NK-92 treated with Interleukin-12 subunit alpha and Interleukin-12 subunit beta, amount 100 ng/mL, for 24 hours (cell line): ENCODE data around the gene PPP1R1B.

Experiments
- DNase-seq: peaks from one replicate; lab custom pipeline; 2025; lab: John Stamatoyannopoulos, UW

Gene PPP1R1B

DNA sequence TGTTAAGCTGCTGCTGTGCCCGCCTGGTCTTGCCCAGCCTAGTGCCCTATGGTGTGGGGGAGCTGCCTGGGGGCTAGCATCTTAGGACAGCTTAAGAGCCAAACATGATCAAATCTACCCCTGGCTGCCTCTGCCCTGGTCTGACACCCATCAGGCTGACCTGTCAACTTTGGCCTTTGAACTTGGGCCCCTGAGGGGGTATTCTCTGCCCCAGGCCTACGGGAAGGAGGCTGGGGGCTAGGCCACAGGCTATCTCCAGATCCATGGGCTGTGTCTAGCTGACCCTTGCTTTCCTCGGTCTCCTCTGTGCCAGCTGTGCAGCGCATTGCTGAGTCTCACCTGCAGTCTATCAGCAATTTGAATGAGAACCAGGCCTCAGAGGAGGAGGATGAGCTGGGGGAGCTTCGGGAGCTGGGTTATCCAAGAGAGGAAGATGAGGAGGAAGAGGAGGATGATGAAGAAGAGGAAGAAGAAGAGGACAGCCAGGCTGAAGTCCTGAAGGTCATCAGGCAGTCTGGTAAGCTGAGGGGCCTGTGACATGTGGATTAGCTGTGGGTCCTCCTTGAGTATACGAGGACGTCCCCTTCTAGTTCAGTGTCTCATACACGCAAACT, 6.9 kb downstream of the PPP1R1B start:
- no peak for DNase-seq

DNA sequence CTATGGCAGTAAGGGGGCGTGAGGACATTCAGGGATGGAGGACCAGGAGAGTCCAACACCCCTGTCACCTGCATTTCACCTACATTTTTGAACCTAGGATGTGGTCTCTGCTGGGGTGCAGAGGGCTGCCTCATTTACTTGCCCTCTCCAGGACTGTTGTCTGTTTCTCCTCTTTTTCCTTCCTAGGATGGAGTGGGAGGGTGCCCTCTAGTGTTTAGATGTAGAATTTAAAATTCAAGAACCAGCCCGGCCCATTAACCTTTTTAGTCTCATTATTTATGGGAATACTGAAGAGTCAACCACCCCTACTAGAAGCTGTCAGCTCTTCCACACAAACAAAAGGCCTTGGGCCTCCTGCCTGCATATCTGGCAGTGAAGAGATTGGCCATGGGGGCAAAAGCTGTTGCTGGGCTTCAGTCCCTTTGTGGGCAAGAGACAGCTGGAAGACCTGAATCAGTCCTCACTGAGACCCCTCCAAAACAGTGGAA, 7.7 kb downstream of the PPP1R1B start:
- DNase-seq, result no peak

DNA sequence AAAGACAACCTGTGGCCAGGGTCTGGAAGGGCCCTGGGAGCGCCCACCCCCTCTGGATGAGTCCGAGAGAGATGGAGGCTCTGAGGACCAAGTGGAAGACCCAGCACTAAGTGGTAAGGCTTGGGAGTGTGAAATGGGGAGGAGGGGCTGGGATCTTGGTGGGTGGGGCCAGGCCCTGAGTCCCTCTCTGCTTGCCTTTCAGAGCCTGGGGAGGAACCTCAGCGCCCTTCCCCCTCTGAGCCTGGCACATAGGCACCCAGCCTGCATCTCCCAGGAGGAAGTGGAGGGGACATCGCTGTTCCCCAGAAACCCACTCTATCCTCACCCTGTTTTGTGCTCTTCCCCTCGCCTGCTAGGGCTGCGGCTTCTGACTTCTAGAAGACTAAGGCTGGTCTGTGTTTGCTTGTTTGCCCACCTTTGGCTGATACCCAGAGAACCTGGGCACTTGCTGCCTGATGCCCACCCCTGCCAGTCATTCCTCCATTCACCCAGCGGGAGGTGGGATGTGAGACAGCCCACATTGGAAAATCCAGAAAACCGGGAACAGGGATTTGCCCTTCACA, 8.9 kb downstream of the PPP1R1B start:
- DNase-seq, result no peak

DNA sequence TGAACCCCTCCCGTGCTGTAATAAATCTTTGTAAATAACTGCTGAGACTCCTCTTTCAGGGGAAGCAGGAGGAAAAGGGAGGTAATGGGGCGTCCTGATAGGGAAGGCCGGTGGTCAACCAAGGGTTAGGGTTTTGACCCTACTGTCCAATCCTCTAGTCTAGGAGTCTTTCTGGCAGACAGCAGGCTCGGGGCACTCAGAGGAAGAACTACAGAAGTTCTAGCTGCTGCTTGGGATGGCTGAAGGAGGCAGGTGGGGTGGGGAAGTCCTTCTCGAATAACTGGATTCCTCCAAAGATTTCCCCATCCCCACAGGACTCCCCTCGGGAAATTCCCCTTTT, 9.8 kb downstream of the PPP1R1B start:
- no peak for DNase-seq

DNA sequence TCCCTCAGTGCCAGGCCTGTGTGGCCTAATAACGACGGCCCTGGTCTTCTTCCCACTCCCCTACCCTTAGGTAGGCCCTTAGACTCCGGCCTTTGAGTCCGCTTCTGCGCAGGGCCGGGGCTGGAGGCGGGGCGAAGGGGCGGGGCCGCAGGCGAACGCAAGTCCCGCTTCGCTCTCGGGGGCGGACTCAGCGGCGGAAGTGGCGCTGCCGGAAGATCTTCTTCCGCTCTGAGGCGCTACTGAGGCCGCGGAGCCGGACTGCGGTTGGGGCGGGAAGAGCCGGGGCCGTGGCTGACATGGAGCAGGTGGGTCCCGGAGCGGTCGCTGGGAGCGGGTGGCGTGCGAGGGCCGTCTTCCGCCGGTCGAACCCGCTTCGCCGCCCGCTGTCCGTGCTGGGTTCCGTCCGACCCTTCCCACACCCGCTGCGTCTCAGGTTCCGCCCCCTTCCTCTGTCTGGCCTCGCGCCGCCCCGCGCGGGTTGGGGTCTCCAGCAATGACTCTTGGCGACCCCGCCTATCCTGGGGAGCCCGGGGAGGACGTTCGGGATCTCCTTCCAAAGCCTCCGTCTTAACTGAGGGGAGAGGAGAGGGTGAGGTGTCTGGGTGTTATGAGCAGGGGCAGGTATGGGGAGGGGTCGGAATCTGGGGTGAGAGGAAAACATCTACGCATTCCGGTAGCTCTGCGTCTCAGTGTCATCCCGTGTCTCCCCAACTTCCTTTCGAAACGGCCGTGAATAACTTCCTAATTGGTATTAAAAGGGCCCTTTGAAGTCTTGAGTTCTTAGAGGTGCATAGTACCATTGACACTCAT, 10.4 kb downstream of the PPP1R1B start, which contains the start of gene STARD3:
Gene STARD3 (plus strand): TSS at position 218 of the 810 bp plus-strand sequence. CDS start 16,388 bp downstream, outside the sequence.
- DNase-seq, result peak; percentile 86

DNA sequence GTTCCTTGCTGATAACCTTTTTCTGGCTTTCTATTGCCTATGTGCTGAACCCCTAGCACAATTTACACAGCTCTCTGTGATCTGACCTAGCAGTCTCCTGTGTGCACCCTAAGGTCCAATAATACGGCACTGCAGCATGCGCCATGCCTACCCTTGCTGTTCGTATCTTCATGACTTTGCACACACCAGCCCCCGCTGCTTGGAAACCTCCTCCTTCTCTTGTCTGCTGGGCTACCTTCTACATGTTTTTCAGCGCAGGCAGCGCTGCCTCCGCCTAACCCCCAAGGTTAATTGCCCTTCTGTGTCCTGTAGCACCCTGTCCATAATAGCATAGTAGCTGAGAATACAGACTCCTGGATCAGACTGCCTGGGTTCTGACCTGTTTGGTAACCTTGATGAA, 11.6 kb downstream of the PPP1R1B start:
- DNase-seq, result no peak

DNA sequence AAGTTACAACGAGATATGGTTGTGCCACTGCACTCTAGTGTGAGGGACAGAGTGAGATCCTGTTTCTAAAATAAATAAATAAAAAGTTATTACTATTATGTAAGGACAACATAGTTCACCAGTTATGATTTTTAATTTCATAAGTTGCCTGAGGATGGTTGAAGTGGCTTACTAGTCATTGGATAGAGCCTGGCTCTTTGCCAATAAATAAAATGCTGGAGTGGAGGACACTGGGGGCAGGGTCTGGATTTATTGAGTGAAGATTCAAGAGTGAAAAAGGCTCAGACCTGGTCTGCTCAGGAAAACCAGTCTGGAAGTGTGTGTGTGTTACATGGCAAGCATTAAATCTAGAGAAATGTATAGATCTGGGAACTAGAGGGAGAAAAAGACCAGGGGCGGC, 12.3 kb downstream of the PPP1R1B start:
- no peak for DNase-seq

DNA sequence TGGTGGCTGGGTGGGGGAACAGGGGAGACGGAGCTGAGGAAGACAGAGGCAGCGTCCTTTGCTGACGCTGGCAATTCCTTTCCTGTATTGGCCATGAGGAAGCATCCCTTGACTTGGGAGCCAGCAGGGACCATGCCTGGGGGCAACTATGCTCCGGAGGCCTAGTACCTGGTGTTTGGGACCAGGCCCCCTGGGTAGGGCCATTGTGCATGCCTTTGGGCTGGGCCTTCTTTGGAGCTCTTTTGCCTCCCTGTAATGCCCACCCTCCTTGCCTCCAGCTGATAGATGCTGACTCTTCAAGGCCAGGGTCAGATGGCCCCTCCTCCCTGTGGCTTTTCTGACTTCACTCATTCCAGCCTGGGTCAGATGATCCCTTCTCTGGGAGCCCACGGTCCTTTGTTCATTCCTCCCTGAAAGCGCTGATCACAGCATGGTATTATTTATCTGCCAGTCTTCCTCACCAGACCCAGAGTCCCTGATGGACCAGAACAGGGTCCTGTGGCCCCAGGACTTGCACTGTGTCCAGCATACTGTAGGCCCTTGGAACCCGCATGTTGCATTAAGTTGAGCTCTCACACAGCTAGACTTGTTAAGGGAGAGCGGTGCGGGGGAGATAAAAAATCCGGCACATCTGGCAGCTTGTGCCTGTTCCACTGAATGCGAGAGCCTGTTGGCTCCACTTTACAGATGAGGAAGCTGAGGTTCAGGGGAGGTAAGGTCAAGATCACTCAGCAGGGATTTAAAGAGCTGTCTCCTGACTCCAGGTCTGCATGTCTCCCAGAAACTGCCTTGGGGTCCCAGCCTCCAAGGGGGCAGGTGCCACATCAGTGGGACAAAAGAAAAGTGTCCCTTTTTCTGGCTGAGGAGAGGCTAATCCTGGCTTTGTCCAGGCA, 13.1 kb downstream of the PPP1R1B start:
- DNase-seq, result no peak

DNA sequence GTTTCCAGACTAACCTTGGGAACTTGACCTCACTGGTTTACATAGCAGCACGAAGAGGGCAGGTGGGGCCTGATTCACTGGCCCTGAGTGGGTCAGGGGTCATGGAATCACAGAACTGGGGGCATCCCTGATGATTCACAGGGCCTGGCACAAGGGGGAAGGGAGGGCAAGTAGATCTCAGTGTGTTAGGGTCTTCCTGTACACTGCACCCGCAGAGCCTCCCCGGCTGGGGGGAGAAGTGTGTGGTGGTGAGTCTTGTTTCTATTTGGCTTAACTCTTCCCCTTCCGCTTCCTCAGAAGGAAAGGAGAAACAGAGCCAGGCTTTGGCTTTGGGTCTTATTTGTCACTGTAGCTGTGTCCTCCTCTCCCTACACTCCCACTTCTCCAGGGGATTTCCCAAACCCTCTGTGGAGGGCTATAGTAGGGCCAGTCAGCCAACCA, 13.9 kb downstream of the PPP1R1B start:
- no peak for DNase-seq

DNA sequence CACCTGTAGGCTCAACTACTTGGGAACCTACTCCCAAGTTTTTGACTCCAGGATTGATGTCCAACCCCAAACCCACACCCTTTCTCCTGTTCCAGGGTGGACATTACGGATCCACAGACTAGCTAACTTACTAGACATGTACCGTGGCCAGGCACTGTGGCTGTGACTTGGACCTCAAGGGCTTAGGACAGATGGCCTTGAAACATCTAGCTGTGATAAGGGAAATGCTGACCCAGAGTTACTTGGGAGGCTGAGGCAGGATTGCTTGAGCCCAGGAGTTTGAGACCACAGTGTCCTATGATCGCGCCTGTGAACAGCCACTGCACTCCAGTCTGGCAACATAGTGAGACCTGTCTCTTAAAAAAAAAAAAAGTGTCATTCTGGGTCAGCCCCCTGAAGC, 14.3 kb downstream of the PPP1R1B start:
- DNase-seq, result no peak

DNA sequence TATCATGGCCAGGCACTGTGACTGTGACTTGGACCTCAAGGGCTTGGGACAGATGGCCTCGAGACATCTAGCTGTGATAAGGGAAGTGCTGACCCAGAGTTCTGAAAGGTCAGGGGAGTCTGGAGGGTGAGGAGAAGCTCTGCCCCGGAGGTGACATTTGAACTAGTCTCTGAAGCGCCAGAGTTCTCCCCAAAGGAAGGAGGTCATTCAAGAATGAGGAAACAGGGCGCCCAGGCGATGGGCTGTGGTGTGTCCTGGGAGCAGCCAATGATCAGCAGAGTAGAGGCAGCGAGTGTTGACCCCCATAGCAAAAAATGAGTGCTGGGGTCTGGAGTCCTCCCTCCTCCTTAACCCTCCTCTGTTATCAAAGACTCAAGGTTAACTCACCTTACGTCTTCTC, 15.1 kb downstream of the PPP1R1B start:
- no peak for DNase-seq

DNA sequence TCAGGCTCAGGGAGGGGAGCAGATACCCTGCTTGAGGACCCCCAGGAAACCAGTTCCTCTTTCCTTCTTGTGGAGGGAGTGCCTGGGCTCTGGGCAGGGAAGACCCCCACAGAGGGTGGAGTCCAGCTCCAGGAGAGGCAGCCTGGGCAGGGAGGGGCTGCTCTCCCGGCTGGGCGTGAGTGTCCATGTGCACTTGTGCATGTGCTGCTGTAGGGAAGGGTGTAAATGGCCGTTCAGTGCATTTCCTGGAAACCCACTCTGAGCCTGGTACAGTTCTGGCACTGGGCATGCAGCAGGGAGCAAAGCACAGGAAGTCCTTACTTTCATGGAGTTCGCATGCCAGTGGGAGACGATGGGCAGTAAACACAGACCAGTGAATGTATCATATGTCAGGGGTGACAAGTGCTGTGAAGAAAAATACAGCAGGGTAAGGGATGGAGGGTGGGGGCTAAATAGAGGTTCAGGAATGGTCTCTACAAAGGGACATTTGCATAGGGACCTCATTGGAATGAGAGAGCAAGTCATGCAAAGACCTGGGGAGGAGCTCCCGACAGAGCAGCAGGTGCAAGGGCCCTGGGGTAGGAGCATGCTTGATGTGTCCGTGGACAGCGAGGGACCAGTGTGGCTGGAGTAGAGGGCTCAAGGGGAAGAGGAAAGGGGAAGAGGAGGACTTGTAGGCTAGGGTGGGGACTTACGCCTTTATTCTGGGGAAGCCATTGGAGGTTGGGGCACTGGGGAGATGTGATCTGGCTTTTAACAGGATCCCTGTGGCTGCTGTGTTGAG, 15.7 kb downstream of the PPP1R1B start:
- no peak for DNase-seq

DNA sequence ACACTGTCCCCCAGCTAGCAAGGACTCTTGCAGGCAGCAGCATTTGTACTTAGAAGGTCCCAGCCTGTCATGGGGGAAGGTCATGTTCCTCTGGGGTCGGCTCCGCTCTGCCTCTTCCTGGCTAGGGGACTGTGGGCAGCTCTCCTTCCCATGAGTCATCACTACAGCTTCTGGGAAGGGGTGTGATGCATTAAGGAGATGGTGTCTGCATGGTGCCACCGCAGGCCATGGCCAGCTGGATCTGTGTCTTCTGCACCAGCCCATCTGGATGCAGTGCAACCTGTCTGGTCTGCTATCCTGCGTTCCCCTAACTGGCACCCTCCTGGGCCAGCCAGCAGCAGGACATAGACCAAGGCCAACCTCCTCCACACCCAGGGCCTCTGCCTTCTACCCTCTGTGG, 16.5 kb downstream of the PPP1R1B start:
- no peak for DNase-seq

DNA sequence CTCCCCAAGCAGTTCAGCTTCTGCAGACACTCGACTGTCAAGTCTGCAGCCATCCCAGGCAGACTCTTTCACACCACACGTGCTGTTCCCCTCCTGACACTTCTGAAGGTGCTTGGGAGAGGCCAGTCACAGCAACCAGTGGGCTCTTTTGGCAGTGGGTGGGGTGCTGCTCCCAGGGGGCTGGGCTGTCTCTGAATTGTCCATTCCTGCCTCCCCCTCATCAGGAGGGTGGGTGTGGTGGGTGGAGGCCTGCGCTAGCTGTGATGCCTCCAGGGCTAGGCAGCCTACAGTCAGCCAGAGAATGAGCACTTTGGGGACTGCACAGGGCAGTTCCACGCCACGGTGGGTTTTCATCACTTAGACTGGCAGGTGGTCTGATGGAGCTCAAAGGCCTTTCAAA, 20.5 kb downstream of the PPP1R1B start:
- no peak for DNase-seq

DNA sequence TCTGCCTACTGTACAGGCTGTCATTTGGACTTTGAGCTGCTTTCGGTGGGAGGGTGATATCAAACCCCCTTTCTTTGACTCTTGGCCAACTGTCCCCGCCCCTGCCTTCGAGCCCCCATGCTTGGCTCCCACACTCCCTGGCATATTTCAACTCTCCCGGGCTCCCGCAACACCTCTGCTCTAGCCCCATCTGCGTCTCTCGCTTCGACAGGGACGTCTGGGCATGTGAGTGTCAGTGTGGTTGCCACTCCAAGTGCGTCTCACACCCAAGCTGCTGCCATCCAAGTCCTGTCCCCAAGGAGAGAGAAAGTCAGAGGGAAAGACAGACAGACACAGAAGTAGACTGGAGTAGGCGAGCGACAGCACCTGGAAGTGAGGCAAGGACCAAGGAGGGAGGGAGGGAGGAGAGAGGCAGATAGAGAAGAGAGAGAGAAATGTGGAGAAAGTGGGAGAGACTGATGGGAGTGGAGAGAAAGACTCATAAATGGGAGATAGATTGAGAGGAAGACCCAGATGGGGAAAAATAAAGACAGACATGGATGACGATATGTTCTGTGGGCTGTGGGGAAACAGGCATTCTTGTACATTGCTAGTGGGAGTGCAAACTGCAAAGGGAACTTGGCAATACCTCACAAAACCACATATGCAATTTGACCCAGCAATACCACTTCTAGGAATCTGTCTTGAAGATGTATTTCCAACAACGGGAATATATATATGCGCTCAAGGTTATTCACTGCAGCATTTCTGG, 22.0 kb downstream of the PPP1R1B start:
- DNase-seq, result no peak

DNA sequence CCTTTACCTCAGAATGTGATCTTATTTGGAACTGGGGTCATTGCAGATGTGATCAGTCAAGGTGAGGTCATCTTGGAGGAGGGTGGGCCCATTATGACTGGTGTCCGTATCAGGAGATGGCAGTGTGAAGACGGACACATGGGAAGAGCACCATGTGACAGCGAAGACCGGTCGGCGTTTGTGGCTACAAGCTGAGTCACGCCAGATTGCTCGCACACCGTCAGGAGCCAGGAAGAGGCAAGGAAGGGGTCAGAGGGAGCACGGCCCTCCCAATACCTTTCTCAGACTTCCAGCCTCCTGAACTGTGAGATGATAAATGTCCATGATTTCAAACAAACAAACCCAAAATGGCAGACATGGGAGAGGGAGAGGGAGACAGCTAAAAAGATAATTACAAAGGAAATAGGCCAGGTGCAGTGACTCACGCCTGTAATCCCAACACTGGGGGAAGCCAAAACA, 23.4 kb downstream of the PPP1R1B start:
- no peak for DNase-seq

DNA sequence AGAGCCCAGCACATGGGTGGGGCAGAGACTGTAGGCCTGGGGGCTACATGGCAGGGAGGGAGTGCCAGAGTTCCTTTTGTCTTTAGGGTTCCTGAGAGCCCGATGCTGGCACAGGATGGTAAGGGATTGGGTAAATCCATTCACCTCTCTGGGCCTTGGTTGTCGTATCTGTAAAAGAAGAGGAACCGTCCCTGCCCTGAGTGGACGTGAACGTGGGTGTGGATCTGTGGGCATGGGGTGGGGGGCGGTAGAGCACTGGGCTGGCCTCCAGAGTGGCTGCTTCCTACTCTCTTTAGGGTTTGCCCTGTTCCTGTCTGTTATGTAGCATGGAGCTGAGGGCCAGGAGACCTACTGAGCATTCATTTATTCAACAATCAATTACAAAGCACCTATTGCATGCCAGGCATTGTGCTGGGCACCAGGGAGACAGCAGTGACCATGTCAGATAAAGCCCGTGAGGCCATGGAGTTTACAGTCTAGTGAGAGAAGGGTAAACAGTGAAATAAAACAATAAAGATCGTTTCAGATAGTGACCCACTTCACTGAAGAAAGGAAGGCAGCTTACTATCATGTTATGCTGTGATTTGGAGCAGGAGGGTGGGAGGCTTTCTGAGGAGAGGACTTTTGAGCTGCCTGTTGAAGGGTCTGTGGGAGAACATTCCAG, 25.3 kb downstream of the PPP1R1B start:
- no peak for DNase-seq

DNA sequence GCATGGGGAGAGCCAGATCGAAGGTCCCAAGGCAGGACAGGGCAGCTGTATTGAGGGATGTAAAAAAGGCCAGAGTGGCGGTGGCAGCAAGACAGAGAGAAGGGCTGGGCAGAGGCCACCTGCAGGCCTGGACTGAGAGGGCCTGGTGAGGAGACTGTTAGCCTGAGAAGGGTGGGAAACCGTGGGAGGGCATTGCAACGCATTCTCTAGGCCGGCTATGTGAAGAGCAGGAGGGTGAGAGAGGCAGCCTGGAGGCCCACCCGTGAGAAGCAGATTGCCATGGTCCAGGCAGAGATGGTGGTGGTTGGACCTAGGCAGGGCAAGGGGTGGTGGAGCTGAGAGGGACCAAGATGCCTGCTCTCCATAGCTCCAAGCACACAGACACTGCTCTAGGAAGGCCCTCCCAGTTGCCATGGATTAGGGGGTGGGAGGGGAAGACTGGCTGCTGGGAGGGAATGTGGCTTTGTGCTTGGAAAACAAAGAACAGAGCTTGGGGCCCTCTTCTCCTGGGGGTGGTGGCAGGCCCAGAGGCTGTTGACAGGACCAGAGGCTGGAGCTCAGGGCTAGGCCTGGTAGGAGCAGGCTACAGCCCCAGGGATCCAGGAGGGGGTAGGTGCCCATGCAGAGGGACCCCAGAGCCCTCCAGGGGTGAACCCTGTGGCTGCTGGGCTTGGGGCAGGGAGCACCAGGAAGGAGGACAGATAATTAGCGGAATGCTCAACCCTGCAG, 26.0 kb downstream of the PPP1R1B start:
- no peak for DNase-seq

DNA sequence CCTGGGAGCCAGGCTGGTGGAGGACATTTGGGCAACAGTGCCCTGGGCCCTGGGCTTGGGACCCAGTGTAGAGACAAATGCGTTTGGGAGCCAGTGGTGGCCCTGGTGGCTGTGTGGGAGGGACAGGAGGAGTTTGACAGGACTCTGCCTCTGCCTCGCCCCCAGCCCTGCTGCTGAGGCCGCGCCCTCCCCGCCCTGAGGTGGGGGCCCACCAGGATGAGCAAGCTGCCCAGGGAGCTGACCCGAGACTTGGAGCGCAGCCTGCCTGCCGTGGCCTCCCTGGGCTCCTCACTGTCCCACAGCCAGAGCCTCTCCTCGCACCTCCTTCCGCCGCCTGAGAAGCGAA, 26.5 kb downstream of the PPP1R1B start:
- DNase-seq, result no peak
